Ammon's horn (tissue), 1 donor: ENCODE results near the gene AKAP14.
"Not testable (repeated sequence)": the region's sequence is repeated elsewhere in the genome, so short reads cannot be mapped to it uniquely, and the experiment has no call there.

Experiments
- DNase-seq: peaks from one replicate; pipeline ENCODE4 v3.0.0-alpha.2; 2016; ENCODE audit warnings: low spot score

AKAP14 gene

GRCh38 chrX:119922391-119922790 lies 26.7 kb downstream of the AKAP14 start:
- DNase-seq, result not testable (repeated sequence)

DNA sequence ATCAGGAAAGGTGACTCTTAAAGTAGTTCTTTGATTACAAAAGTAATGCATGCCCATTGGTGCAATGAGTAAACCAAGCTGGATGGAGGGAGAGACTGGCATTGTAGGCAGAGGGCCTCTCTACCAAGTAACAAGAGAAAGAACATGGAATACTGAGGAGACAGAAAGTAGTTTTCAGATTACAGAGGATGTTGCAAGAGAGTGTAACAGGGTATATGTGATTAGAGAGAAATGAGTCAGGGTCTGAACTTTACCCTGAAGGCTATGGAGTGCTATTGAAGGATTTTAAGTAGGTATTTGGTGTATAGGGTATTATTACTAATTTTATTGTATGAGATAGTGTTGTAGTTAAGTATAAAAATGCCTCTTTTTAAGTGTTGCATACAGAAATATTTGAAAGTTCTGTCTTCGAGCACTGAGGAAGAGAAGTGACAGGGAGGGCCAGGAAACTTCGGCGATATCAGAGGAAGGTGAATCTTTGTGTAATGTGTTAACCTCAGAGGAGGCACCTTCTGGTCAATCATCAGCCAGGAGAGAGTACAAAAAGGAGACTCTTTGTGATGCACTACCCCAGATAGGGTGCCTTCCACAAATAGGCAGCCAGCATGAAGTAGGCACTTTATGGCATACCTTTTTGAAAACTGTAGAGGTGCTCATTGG lies 39.7 kb downstream of the AKAP14 start:
- no peak for DNase-seq

- DNase-seq, result no peak
Observed at GRCh38 chrX:119941336-119941735, 45.6 kb downstream of the AKAP14 start.

GRCh38 chrX:119942173-119942819 lies 46.6 kb downstream of the AKAP14 start:
- no peak for DNase-seq

DNA sequence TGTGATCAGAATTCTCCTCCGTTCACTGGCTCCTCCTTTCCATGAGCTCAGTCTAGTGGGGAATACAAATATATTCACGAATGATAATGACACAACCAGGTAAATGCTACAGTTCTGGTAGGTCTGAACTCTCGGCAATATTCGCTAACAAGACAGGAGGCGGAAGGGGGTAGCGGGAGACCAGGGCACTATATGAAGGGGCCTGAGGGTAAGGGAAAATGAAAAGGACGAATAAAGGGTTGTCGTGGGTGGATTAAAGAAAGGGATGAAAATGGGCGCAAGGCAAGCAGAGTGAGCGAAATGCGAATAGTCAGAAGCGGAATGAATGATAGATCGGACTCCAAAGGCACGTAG lies 47.1 kb downstream of the AKAP14 start:
- DNase-seq, result no peak

DNA sequence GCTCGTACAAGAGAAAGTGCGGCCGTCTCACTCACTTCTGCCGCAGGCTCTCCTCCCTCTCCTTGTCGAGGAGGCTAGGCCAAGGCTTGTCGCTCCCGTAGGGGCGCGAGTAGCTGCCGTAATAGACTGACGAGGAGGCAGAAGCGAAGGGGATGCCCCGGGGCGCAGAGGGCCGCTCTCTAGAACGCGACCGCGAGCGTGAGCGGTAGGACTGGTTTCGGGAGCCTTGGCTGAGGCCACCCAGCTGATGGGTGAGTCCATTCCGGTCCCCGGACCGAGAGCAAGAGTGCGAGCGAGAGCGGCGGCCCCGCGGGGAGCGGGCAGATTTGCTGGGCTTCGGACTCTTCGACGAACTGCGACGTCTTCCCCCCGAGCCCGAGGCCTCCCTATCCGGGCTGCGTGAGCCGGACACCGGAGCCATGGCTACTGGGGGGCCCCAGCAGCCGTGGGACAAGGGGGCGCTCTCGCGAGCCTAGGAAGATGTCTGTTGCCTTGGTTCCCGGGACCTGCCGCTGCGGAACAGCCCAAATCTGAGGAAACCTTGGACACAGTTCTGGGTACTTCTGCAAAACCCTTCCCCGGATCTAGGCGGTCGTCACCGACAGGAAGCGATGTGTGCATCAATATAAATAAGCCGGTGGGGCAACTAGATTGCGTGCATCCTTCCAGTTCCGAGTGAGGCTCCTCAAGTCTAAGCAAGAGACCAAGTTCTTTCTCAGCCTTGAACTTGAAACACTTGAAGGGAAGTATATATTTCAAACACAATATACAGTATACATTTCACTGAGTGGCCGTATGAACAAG lies 47.7 kb downstream of the AKAP14 start, which contains the start of gene NKAP:
TSS of gene NKAP (minus strand) at position 567 of the 804 bp plus-strand sequence. CDS start at position 421, 146 bp downstream.
- peak; percentile 82 for DNase-seq

DNA sequence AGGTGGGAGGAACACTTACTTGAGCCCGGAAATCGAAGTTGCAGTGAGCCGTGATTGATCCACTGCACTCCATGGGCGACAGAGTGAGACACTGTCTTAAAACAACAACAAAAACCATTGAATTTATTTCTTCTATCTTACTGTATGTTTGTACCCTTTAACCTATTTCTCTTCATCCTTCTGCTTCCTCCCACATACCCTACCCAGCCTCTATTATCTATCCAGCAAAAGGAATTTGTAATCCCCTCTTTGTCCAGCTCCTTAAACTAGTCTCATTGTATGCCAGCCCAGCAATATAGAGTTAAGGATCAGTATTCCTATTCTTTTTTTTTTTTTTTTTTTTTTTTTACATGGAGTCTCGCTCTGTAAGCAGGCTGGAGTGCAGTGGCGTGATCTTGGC lies 49.8 kb downstream of the AKAP14 start:
- DNase-seq, result no peak

GRCh38 chrX:119948381-119948780 lies 52.7 kb downstream of the AKAP14 start:
- DNase-seq, result no peak

GRCh38 chrX:119954374-119954773 lies 58.7 kb downstream of the AKAP14 start:
- DNase-seq, result no peak

GRCh38 chrX:119955807-119956570 lies 60.3 kb downstream of the AKAP14 start:
- DNase-seq, result not testable (repeated sequence)

DNA sequence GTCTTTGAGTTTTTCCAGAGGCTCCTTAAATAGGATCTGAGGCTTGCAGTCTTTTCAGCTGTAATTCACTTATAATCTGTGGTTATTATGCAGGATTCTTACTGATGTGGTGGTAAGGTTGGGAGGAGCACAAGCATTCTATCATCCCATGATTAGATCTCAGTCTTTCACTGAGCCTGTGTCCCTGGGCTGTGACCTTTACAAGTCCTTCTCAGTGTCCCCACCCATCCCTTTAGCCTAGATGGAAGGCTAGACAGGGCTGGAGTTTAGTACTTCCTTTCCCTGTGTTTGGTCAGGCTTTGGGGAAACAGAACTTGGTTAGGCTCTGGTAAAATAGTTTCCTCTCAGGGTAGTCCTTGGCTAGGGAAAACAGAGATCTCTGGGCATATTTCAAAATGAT lies 64.9 kb downstream of the AKAP14 start:
- DNase-seq, result no peak

- DNase-seq, result not testable (repeated sequence)
Observed at GRCh38 chrX:119966837-119967236, 71.1 kb downstream of the AKAP14 start.
